ENCODE measurements around the gene ZFC3H1.
"Not testable (repeated sequence)": the region's sequence is repeated elsewhere in the genome, so short reads cannot be mapped to it uniquely, and the experiment has no call there.

The ZFC3H1 gene

DNA sequence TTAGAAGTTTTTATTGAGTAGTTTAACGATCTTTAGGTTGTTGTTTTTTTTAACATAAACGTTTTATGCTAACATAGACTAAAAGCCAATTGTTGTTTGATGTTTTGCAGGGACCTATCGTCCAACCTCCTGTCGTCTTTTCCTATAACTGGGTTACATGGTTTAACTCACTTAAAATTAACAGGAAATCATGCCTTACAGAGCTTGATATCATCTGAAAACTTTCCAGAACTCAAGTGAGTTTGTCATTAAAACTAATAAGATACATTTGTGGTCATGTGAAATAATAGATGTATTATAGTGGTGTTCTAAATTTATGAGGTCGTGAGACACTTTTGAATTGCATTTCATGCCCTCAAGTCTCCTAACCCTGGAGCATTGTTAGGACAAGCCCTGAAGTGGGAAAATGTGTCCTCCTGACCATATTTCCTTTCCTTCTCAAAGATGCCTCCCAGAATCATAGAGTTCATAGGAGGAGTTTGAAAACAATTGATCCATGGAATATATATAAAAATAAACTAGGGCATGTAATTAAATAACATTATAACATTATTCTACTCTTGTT lies 84.9 kb downstream of the ZFC3H1 start:
- no peak for DNase-seq

DNA sequence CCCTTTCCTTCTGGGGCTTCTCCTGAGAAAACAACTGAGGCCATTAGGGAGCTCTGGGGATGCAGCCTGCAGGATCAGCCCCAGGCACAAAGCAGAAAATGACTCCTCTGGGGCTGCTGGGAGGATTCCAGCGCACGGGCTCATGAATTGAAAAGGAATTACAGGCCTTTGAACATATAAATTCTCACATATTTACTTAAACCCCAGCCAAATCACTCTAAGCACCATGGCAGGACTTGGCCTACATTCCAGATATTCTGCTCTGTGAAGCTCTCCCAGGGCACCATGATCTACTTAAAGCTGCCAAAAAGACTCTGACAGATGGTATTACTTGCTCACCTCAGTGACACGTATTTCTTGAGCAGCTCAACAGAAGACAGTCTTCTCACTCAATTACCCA lies 87.2 kb downstream of the ZFC3H1 start:
- DNase-seq = no peak

DNA sequence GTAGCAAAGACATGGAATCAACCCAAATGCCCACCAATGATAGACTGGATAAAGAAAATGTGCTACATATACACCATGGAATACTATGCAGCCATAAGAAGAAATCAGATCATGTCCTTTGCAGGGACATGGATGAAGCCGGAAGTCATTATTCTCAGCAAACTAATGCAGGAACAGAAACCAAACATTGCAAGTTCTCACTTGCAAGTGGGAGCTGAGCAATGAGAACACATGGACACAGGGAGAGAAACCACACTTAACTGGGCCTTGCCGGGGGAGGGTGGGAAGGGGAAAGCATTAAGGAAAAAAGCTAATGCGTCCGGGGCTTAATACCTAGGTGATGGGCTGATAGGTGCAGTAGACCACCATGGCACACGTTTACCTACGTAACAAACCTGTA lies 93.8 kb downstream of the ZFC3H1 start:
- not testable (repeated sequence) for DNase-seq

DNA sequence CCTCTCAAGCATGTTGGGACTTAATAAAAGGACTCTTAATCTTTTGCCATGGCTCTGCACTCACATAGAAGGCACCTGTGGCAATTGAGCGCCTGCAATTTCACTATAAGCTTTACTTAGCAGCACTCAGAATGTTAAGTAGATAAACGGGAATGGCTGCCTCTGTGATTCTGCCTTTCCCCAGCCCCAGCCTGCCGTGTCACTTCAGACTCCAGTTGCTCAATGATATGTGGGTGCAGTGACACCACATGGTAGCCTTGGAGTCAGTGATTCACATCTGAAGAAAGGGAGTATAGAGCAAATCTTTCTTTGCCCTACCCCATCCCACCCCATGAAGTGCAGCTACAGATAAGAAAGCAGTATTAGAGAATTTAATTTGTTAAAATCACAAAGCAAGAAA lies 96.1 kb downstream of the ZFC3H1 start:
- peak in 17 of 56 donors; percentile 2 to 36 (median 12) for DNase-seq

DNA sequence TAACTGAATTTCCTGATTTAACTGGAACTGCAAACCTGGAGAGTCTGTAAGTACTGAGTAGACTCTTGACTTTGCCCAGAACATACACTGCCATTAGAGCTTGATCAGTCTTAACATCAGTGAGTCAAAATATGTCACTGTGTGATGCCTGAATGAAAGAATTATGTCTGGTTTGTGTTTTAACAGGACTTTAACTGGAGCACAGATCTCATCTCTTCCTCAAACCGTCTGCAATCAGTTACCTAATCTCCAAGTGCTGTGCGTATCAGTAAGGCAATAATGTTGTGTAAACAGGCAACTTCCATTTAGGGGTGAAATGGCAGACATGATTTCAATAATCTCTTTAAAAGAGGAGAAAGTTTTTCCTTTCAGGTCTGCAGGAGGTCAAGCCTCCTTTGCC lies 97.0 kb downstream of the ZFC3H1 start:
- no peak for DNase-seq

DNA sequence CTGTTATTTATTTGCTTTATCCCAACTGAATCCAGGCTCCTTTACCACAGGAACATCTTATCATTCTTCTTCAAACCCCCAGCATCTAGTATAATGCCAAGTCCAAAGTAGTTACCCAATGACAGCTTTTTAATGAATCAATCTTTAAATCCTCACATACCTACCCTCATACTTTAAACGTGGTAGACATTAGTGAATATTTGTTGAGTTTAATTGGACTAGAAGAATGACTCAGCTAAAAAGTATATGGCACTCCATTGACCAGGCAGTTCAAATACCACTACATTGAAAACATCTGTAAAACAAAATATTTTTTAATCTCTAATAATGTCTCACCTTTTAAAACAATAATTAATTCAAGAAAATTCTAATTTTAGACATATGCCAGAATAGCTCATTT lies 98.1 kb downstream of the ZFC3H1 start:
- no peak for DNase-seq

DNA sequence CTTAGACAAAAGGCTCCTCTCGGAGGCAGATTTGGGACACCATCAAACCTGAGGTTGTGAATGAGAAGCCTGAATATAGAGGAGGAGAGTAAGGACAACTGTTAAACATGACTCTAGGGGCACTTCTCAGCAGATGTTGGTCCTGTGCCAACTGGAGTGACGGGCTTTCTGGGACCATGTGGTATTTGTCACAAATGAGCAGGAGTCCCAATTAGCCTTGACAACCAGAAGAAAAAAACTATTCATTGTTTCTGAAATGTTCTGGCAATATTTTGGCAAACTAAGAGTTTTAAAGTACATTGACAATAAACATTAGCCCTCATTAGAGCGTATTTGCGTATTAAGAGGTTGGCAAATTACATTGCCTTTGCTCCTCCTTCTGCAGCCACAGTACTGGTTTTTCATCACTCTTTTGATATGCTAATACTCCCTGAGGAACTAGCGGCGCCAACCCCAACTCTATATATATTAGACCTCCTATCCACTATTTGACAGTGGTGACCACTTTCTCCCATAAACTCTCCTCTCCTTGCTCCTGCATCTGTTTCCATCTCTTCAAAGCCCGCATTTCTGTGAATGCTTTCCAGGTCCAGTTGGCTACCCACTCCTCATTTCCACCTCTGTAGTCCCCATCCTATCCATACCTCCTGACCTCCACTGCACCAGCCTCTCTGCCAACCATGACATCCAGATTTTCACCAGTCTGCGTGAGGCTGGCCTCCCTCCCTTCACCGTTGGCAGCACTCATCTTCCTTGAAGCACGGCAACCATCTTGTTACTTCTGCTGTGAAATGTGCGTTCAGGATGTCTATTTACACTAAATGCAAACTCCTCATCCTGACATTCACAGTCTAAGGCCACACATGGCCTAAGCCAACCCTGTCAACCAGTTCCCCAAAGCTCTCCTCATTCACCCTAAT lies 100.7 kb downstream of the ZFC3H1 start:
- peak in 2 of 56 donors; percentile 8 to 37 for DNase-seq

Data from nucleus accumbens (tissue), 56 donors.